HL-60 (cell line): Measurements from ENCODE around the gene CTNNAL1.

ENCODE experiments used
- CTCF ChIP-seq: IDR thresholded peaks from one replicate; pipeline ENCODE4 v1.5.1; 2011; ENCODE audit warnings: low read length, control low read depth, inconsistent platforms; ENCODE audit not compliant: insufficient read depth
- GABPA ChIP-seq: IDR thresholded peaks from 2 replicates; pipeline ENCODE4 v1.6.1; 2012; ENCODE audit warnings: low read depth
- POLR2AphosphoS5 ChIP-seq: IDR thresholded peaks from 2 replicates; pipeline ENCODE4 v1.6.1; 2012; ENCODE audit warnings: low read depth

- TF ChIP-seq CTCF (no peak), POLR2AphosphoS5 (no peak), GABPA (peak; percentile 58; the same call in 1 of the 2 replicates)
These were observed 78.9 kb downstream of the CTNNAL1 start, which contains the start of gene ABITRAM for GRCh38 chr9:108934323-108934893.
